NCI-H187 (cell line): Measurements from ENCODE around the gene SPRYD7.
"Not testable (repeated sequence)": the region's sequence is repeated elsewhere in the genome, so short reads cannot be mapped to it uniquely, and the experiment has no call there.

Experiments
- DNase-seq, 2 experiments: peaks; one replicate each; lab custom pipeline; 2025; lab: John Stamatoyannopoulos, UW

The SPRYD7 gene

DNA sequence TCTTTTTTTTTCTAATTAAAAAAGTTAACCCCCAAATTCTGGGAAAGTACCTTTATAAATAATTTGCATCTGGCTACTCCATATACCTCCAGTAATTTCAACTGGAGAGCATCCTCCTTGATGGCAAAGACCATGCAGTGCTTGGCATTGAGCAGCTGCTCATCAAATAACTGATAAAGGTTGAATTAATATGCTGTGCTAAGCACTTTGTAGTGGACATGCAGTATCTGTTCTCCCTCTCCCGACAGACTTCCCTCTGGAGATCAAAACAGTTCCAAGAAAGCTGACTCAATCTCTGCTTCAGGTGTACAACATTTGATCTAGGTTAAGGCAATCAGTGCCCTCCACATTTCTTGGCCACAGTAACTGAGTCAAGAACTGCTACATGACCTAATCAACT is 3.3 kb downstream of the SPRYD7 start:
- no peak for DNase-seq

DNA sequence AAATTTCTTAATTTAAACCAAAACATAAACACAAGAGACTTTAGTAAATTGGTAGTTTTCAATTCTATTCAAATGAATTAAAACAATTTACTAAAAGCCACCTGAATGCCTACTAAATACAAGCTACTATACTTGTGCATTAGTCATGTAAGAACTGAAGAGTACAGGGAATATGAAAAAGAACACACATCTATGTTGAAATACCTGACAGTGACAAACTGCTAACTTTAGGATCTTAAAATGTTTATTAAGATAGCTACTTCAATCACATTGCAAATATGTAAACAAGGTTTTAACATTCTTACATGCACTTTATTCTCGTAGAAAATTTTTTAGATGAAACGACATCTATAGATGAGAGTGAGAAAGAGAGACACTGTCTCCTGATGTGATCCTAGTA is 4.1 kb downstream of the SPRYD7 start:
- no peak for DNase-seq

DNA sequence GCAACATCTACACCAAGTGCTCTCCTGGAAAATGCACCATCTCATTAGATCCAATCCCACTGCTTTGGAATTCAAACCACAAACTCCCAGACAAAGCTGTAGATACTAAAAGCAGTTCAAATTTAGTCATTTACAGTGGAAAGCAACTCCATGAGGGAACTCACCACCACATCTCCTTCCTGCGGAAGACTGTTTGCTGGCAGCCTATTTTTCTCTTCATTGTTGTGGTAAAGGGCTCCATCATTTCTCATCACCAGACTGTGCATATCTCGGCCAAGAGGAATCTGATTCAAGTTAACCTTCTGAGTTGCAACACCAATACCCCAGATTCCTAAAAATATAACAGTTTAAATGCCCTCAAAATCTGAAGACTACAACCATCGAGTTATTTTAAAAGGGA is 8.4 kb downstream of the SPRYD7 start:
- DNase-seq = no peak

DNA sequence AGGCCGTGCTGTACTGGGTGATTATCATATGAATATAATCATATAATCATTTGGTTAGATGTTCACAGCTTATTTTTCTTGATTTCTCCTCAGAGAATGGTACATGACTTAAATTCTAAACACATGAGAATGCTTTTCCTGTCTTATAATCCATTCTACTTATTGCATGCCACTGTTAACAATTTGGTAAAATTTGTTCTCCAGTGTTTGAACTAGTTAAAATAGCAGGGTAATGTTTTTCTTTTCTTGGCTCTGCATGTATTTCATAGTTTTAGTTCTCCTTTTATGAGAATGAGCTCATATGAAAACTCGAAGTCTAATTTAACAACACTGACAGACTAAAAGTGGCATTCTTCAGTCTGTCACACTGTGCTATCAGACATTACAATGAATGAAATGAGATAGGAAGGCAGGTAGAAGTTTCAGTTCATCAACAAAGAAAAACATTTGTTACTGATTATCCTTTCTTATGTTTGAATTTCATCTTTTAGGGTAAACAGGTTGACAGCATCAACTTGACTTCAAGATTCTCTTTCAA is 10.2 kb downstream of the SPRYD7 start:
- DNase-seq = no peak

DNA sequence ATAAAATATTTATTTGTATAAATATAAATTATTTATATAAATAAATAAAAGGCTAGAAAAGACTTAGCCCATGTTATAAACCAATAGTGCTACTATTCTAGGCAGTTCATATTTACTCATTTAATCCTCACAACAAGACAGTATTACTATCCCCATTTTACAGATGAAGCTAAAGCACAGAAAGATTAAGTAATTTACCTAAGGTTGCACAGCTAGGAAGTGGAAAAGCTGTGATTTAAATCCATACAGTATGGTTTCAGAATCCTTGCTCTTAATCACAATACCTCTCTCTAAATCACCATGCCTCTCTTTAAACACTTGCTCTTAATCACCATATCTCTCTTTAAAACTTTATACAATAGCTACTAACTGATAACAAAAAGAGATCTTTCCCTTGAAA is 13.8 kb downstream of the SPRYD7 start:
- DNase-seq = no peak

DNA sequence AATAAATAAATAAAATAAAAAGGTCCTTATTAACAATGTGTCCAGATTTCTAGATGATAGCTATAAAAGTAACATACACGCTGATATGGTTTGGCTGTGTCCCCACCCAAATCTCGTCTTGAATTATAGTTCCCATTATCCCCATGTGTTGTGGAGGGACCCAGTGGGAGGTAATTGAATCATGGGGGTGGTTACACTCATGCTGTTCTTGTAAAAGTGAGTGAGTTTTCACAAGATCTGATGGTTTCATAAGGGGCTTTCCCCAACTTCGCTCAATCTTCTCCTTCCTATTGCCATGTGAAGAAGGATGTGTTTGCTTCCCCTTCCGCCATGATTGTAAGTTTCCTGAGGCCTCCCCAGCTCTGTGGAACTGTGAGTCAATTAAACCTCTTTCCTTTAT is 15.2 kb downstream of the SPRYD7 start:
- DNase-seq = not testable (repeated sequence)

DNA sequence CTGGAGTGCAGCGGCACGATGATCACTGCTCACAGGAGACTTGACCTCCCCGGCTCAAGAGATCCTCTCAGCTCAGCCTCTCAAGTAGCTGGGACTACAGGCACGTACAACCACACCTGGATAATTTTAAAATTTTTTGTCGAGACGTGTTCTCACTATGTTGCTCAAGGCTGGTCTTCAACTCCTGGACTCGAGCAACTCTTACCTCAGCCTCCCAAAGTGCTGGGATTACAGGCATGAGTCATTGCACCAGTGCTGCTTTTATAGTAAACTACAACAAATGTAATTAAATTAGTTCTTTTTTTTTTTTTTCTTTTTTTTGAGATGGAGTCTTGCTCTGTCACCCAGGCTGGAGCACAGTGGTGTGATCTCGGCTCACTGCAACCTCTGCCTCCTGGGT is 18.0 kb downstream of the SPRYD7 start:
- DNase-seq = not testable (repeated sequence)

DNA sequence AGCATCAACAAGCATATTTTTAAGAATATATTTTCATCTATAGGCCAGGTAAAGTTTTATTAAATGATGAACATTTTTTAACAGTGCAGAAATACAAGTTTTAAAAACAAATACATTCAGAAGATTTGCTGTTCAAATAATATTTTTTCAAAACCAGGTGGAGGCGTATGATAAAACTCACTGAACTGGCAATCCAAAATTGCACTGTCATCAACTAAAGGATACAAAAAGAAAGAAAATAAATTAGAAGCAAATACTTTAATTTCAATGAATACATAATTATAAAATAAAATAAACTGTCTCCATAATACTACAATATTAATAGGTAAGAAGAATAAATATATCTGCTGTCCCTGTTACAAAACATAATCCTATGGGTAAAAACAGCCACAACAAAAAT is 21.2 kb downstream of the SPRYD7 start:
- no peak for DNase-seq

DNA sequence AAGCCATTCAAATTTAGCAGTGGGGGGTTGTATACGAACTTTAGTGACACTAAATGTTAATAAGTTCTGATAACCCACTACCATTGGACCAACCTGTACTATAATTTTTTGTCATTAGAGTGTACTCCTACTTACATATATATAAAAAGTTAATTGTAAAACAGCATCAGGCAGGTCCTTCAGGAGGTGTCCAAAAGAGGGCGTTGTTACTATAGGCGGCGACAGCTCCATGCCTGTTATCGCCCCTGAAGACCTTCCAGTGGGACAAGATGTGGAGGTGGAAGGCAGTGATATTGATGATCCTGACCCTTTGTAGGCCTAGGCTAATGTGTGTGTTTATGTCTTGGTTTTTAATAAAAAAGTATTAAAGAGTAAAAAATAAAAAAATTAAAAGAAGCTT is 27.5 kb downstream of the SPRYD7 start:
- no peak for DNase-seq

DNA sequence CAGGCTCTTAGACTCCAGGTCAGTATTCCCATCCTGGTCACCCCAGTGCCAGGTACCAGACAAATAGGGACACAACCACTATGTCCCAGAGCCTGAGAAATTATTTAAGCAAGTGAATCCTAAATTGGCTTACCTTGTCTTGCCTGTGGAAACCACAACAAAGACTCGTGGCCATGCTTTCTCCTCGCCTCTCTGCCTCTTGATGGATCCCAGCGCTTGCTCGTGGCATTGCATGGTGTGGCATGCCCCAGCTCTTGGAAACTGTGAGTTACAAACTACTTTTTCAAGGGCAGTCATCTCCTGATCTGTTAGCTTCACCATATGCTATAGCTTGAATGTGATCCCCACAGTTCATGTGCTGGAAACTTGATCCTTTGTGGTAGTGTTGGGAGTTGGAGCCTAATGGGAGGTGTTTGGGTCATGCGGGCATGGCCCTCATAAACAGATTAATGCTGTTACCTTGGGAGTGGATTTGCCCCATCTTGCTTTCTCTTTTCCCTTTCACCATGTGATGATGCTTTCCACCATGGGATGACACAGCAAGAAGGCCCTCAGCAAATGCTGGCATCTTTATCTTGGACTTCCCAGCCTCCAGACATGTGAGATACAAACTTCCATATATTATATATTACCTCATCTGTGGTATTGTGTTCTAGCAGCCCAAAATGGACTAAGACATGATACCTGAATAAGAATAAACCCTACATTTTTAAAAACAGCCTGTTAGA is 31.2 kb downstream of the SPRYD7 start:
- no peak for DNase-seq

DNA sequence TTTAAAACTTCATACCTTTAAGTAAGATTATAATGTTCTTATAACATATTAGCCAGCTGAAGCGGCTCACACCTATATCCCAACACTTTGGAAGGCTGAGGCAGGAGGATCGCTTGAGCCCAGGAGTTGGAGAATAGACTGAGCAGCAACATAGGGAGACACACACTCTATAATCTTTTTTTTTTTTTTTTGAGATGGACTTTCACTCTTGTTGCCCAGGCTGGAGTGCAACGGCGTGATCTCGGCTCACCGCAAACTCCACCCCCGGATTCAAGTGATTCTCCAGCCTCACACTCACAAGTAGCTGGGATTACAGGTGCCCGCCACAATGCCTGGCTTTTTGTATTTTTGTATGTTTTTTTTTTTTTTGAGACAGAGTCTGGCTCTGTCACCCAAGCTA is 37.3 kb downstream of the SPRYD7 start:
- no peak for DNase-seq

DNA sequence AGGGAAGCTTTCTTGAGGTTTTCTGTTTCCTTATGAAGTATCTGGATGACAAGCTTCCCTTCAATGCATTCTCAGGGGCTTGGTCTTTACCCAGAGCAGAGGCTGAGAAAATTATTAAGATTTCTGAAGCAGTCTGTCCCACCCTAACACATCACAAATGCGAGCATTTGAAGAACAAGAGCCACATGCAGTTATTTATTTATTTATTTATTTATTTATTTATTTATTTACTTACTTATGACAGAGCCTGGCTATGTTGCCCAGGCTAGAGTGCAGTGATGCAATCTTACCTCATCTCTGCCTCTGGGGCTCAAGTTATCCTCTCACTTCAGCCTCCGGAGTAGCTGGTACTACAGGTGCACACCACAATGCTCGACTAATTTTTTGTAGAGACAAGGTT is 38.4 kb downstream of the SPRYD7 start:
- DNase-seq = no peak

DNA sequence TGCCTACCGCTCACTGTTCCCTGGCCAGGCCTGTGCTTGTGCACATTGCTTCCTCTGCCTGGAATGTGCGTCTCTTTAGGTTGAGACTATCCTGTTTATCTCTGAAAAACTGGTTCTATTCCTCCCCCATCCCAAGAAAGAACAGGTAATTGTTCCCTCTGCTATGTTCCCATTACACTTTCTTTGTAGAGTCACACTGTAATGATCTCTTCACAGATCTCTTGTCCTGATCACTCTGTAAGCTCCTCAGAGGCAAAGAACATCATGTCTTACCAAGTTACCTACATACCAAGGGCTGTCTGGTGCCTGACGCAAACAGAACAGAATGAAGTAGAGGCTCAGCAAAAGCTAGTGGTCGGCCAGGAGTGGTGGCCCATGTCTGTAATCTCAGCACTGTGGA is 40.3 kb downstream of the SPRYD7 start:
- no peak for DNase-seq

DNA sequence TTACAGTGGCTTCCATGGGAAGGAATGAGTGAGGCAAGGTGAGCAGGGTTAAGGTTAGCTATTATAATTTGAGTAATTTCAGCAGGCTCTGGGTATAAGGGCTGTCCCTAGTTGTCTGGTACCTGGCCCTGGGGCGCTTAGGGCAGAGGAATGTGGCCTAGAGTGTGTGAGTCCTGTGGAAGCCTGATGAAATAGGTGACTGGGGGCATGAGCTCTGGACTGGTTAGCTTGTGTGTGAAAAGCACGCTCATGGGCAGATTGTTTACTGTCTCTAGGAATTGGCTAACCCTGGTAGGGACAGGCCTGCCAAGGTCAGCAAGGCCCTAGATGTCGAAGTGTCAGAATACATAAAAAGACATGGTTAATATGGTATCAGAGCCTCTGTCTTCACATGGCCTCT is 42.5 kb downstream of the SPRYD7 start:
- DNase-seq = no peak

DNA sequence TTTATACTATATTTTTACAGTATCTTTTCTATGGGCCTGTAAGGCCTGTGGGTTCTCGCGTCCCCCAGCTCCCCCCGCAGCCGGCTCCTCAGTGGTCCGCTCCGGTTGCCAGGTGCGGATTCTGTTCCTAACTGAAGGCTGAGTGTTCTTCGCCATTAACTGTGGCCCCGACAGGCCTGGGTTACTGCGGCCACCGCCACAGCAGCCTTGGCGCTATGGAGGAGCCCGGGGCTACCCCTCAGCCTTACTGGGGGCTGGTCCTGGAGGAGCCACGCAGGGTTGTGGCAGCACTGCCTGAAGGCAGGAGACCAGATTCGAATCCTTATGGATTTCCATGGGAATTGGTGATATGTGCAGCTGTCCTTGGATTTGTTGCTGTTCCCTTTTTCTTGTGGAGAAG is 45.8 kb downstream of the SPRYD7 start:
- no peak for DNase-seq

DNA sequence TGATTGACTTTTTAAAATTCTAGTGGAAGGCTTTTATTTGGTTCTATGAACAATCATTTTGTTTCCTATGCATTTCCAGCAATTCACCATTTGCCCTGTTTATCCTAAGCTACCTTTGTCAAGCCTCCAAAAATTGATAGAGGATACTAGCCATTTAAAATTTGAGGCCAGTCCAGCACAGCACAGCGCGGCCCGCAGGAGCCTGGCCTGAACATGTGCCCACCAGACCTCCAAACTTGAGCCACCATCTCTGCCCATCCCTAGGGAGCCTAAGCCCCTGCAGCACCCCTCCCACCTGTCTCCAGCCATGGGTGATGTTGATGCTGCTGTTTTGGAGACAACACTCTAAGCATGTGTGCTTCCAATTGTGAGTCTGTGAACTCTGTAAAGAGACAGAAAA is 57.5 kb downstream of the SPRYD7 start:
- DNase-seq = no peak

DNA sequence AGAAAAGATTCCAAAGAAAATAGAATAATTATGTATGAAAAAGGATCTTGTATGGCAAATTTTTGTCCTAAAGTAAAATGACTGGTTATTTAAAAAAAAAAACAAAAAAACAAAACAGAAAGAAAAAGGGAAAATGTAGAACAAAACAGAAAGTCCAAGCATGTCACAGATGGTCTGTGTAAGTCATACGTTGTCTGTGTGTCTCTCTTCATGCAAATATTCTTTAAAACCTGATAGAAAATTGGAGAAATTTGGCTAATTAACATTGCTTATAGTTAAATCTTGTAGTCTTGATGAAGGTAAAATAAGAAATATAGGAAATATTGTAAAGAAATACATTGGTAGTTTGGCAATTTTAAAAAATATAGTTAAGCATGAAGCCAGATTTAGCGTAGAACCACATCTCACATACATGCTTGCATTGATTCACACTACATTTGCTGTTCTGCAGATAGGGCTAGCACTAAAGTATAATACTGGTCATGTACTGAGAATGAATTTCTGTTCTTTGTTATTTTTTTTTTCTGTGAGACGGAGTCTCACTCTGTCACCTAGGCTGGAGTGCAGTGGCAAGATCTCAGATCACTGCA is 58.4 kb downstream of the SPRYD7 start:
- DNase-seq = no peak

DNA sequence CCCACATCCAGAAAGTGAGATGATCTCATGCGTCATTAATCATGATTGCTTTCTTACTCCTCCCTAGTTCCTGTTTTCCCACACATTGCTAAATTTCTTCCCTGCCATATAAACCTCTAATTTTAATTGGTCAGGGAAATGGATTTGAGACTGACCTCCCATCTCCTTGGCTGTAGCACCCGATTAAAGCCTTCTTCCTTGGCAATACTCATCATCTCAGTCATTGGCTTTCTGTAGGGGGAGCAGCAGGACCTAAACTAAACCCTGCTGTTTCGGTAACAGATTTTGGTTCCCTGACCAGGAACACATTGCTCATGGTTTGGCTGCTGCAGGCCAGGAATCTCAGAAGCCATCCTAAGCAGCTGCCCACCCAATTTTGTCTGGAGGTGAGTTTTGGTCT is 61.7 kb downstream of the SPRYD7 start:
- DNase-seq = no peak

DNA sequence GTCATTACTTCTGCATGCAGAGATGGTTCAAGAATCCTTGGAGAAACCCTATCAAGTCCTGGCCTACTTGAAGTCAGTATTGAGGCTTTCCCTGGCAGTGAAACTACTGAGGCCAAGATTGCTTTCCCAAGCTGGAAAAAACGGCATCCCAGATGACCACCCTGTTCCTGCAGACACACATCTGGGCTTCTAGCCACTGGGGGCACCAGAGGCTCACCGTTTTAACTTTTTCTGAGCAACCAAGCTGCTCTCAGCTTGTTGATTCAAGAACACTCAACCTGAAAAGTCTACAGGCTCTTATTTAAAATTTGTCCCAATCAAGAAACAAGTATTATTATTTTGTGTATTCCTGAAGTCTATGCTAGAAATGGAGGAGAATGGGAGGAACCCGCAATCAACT is 66.6 kb downstream of the SPRYD7 start:
- no peak for DNase-seq

DNA sequence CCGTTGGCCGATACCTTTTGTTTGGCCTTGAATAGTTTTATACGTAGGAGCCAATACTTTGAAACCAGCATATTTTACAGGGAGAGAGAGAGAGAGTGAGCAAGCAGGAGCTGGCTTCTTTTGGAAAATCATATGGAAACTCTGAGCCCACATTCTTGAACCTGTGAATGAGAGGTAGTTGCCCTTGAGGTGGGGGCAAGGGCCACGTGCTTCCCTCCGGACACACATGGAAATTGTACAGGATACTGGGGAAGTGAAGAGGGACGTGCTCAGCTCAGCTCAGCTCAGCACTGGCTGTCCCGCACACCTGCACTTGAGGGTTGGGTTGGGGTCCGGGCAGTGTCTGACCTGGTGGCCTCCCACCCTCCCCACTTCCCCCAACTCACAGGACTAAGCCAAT is 68.3 kb downstream of the SPRYD7 start:
- DNase-seq = no peak

DNA sequence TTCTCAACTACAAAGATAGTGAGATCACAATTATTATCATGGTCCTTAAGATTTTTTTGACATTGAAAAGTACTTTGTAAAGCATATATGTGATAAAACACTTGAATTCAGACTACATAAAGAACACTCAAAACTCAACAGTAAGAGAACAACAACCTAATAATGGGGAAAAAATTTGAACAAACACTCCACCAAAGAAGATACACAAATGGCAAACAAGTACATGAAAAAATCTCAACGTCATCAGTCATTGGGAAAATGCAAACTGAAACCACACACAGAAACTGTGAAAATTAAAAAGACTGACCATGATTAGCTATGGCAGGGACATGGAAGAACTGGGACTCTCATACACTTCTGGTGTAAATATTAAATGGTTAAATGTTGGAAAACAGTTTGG is 70.9 kb downstream of the SPRYD7 start:
- DNase-seq = no peak

DNA sequence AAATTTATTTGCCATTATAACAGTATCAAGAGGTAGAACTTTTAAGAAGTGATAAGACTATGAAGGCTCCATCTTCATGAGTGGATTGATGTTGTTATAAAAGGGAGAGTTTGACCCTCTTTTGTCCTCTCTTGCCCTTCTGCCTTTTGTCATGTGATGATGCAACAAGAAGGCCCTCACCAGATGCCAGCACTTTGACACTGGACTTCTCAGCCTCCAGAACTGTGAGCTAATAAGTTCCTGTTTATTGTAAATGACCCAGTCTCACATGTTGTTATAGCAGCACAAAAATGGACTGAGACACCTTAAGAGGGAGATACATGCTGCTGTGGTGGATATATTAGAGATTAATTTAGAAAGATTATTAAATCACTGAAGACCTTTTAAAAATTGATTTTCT is 71.6 kb downstream of the SPRYD7 start:
- DNase-seq = no peak
